HepG2 (cell line): Measurements from ENCODE around the gene FMOD. TPM values are rescaled to one million over a fixed set of nuclear protein-coding genes. Genes with fewer than 3 reads are reported as not detected.

ENCODE experiments used
- ATAC-seq: fragments of 200-7000 bp; cut with Tn5 transposase; 3 replicates; pipeline ENCODE4 v1.9.1; 2020; ENCODE audit warnings: mild to moderate bottlenecking, moderate library complexity
- BruUV-seq: library from RNA; stranded (reverse); fragments of 400-500 nt; replicated peaks from 2 replicates; lab custom pipeline; 2021; lab: Mats Ljungman, UMichigan
- CTCF ChIA-PET: fragments of 300-600 bp; formaldehyde crosslinking; extraction: SDS; loops from one replicate; lab custom pipeline; 2021; ENCODE audit warnings: low total read pairs, inconsistent platforms, low intra/inter-chr PET ratio; lab: Yijun Ruan, JAX
- POLR2A ChIA-PET: fragments of 350-600 bp; sonication (Branson Sonifier 250); formaldehyde crosslinking; loops from one replicate; lab custom pipeline; 2020; ENCODE audit warnings: antibody characterized with exemption, inconsistent platforms; lab: Yijun Ruan, JAX
- DNase-seq: peaks from one replicate; pipeline ENCODE4 v3.0.0-alpha.2; 2015; ENCODE audit warnings: low spot score
- FAIRE-seq: peaks from 3 replicates; lab custom pipeline; 2011; peaks lifted over from hg19 to GRCh38; lab: Jason Lieb, UNC
- H2AFZ ChIP-seq: one replicate; pipeline ENCODE4 v1.6.1; 2011; ENCODE audit warnings: low read length, inconsistent platforms
- H3K27ac ChIP-seq: fragments of 300-600 bp; 3 replicates; pipeline ENCODE4 v1.8.0; 2011; ENCODE audit warnings: mixed run types, mild to moderate bottlenecking, mixed read lengths, low read length, inconsistent platforms; ENCODE audit not compliant: insufficient read depth; ENCODE audit errors: extremely low read length
- H3K27me3 ChIP-seq, 2 experiments: fragments of 200-600 bp in 1 of 2; 2 replicates in 1 of 2; 3 replicates in 1 of 2; pipeline versions ENCODE4 v1.6.0 to v1.8.0; 2011; ENCODE audit warnings: low read length in 2 of 2, mild to moderate bottlenecking in 2 of 2, moderate library complexity in 2 of 2, inconsistent platforms in 1 of 2; ENCODE audit not compliant: insufficient read depth in 2 of 2, control insufficient read depth in 1 of 2
- H3K36me3 ChIP-seq, 2 experiments: fragments of 200-600 bp in 1 of 2; replicated peaks in 1 of 2; 2 replicates in 1 of 2; 3 replicates in 1 of 2; pipeline versions ENCODE4 v1.5.1 to v1.8.0; 2011; ENCODE audit warnings: low read length in 2 of 2, inconsistent platforms in 1 of 2; ENCODE audit not compliant: insufficient read depth in 2 of 2, control insufficient read depth in 1 of 2
- H3K4me1 ChIP-seq: 2 replicates; pipeline ENCODE4 v1.5.1; 2012; ENCODE audit warnings: low read length, inconsistent platforms; ENCODE audit not compliant: insufficient read depth
- H3K4me2 ChIP-seq: 2 replicates; pipeline ENCODE4 v1.6.0; 2011; ENCODE audit warnings: low read depth, low read length, inconsistent platforms
- H3K4me3 ChIP-seq, 3 experiments: fragments of 200-600 bp in 1 of 3; sonication (generic), shearing (Covaris generic) in 1 of 3; replicated peaks in 1 of 3; 2 replicates each; pipeline ENCODE4 v1.5.1; 2011 to 2016; ENCODE audit warnings: low read length in 3 of 3, inconsistent platforms in 2 of 3, low read depth in 2 of 3, mild to moderate bottlenecking in 2 of 3, control low read depth in 1 of 3, mixed read lengths in 1 of 3; ENCODE audit not compliant: insufficient read depth in 1 of 3
- H3K79me2 ChIP-seq: one replicate; pipeline ENCODE4 v1.6.1; 2011; ENCODE audit warnings: low read length, inconsistent platforms; ENCODE audit not compliant: insufficient read depth
- H3K9ac ChIP-seq: 2 replicates; pipeline ENCODE4 v1.6.0; 2011; ENCODE audit warnings: mild to moderate bottlenecking, low read depth, low read length, inconsistent platforms; ENCODE audit not compliant: insufficient read depth
- H3K9me3 ChIP-seq: 2 replicates; pipeline ENCODE4 v1.5.1; 2012; ENCODE audit warnings: mild to moderate bottlenecking, low read length
- H4K20me1 ChIP-seq: 2 replicates; pipeline ENCODE4 v1.6.0; 2011; ENCODE audit warnings: inconsistent platforms, mild to moderate bottlenecking, low read length, moderate library complexity; ENCODE audit not compliant: insufficient read depth
- CREB3 ChIP-seq: sonication (generic); formaldehyde crosslinking; IDR thresholded peaks from 2 replicates; pipeline ENCODE4 v1.5.0; 2020; ENCODE audit warnings: missing genetic modification reagents
- SRF ChIP-seq: IDR thresholded peaks from 2 replicates; pipeline ENCODE4 v1.6.1; 2011; ENCODE audit warnings: mild to moderate bottlenecking, low read depth, low read length, moderate library complexity
- ZFAT ChIP-seq: sonication (generic); formaldehyde crosslinking; conservative IDR thresholded peaks from 2 replicates; pipeline ENCODE4 v1.8.1; 2023; ENCODE audit warnings: missing genetic modification reagents, inconsistent platforms
- ZNF558 ChIP-seq: sonication (generic); formaldehyde crosslinking; IDR thresholded peaks from 2 replicates; pipeline ENCODE4 v1.9.0; 2022; ENCODE audit warnings: mild to moderate bottlenecking, missing genetic modification reagents, borderline replicate concordance
- ZNF616 ChIP-seq: sonication (generic); formaldehyde crosslinking; IDR thresholded peaks from 2 replicates; pipeline ENCODE4 v1.5.0; 2020; ENCODE audit warnings: low read depth, mild to moderate bottlenecking, missing genetic modification reagents
- ZNF800 ChIP-seq: sonication (generic); formaldehyde crosslinking; IDR thresholded peaks from 2 replicates; pipeline ENCODE4 v1.4.0; 2020; ENCODE audit warnings: missing genetic modification reagents
- ZNF879 ChIP-seq: sonication (generic); formaldehyde crosslinking; IDR thresholded peaks from 2 replicates; pipeline ENCODE4 v1.8.1; 2023; ENCODE audit warnings: missing genetic modification reagents
- WGBS: methylation state at CpG from one replicate; pipeline ENCODE4 v1.1.6; 2017; ENCODE audit warnings: low lambda C conversion rate; 5-methylcytosine and 5-hydroxymethylcytosine counted together
- in situ Hi-C: cut with HindIII; loops from 2 replicates; pipeline ENCODE4 v1.10.0; 2017; ENCODE audit warnings: low pct_unique_long_range_greater_than_20kb; ENCODE audit not compliant: extremely low pct_ligation_motif_present
- intact Hi-C: fragments of 100-400 bp; cut with micrococcal nuclease; formaldehyde crosslinking; loops from one replicate; pipeline ENCODE4 v1.10.0; 2022; ENCODE audit not compliant: unreplicated experiment
- polyA plus RNA-seq, 8 experiments: library from polyadenylated mRNA; depleted of rRNA in 3 of 8; stranded (reverse) in 7 of 8; unstranded in 1 of 8; fragments of >200 nt; fragmentation: Illumina TruSeq in 4 of 8; extraction: Trizol in 4 of 8; gene quantifications; 2 replicates each; pipeline versions ENCODE4 v1.2.1 to v1.2.3, GENCODE V29; 2011 to 2016; ENCODE audit warnings: low read depth in 4 of 8, missing spikeins in 1 of 8, mixed read lengths in 1 of 8; ENCODE audit not compliant: insufficient read depth in 1 of 8
- total RNA-seq, 5 experiments: library from RNA; depleted of rRNA; stranded (reverse); fragments of >200 nt; fragmentation: Illumina TruSeq; extraction: Trizol; gene quantifications; 2 replicates each; pipeline ENCODE4 v1.2.3, GENCODE V29; 2016; ENCODE audit warnings: low read depth in 1 of 5
- TF ChIP-seq, protein P1 (sequence below): sonication (generic); formaldehyde crosslinking; IDR thresholded peaks from 2 replicates; pipeline ENCODE4 v1.5.0; 2020; ENCODE audit warnings: mild to moderate bottlenecking, missing genetic modification reagents
- TF ChIP-seq, protein P2 (sequence below): sonication (generic); formaldehyde crosslinking; IDR thresholded peaks from 2 replicates; pipeline ENCODE4 v1.4.0; 2020; ENCODE audit warnings: mild to moderate bottlenecking, low read depth, missing genetic modification reagents
- TF ChIP-seq, protein P3 (sequence below): sonication (generic); formaldehyde crosslinking; IDR thresholded peaks from 2 replicates; pipeline ENCODE4 v1.4.0; 2020; ENCODE audit warnings: low read depth, missing genetic modification reagents

Gene FMOD
- total and polyA plus RNA-seq, 2 of the 13 experiments (the other 11 are each of a cell fraction or from before 2014, with no cell fraction given): 0.08 TPM; not detected in 1

- TF ChIP-seq, protein P1, sequence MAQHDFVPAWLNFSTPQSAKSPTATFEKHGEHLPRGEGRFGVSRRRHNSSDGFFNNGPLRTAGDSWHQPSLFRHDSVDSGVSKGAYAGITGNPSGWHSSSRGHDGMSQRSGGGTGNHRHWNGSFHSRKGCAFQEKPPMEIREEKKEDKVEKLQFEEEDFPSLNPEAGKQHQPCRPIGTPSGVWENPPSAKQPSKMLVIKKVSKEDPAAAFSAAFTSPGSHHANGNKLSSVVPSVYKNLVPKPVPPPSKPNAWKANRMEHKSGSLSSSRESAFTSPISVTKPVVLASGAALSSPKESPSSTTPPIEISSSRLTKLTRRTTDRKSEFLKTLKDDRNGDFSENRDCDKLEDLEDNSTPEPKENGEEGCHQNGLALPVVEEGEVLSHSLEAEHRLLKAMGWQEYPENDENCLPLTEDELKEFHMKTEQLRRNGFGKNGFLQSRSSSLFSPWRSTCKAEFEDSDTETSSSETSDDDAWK (CRISPR knock-in tag): no peak
- TF ChIP-seq ZNF800 (no peak), ZNF558 (CRISPR knock-in tag) (no peak), CREB3 (CRISPR knock-in tag) (no peak)
- TF ChIP-seq, all 625 proteins: peak for 0
Observed at GRCh38 chr1:203299169-203299568, 51.8 kb downstream of the FMOD start (continued).

DNA sequence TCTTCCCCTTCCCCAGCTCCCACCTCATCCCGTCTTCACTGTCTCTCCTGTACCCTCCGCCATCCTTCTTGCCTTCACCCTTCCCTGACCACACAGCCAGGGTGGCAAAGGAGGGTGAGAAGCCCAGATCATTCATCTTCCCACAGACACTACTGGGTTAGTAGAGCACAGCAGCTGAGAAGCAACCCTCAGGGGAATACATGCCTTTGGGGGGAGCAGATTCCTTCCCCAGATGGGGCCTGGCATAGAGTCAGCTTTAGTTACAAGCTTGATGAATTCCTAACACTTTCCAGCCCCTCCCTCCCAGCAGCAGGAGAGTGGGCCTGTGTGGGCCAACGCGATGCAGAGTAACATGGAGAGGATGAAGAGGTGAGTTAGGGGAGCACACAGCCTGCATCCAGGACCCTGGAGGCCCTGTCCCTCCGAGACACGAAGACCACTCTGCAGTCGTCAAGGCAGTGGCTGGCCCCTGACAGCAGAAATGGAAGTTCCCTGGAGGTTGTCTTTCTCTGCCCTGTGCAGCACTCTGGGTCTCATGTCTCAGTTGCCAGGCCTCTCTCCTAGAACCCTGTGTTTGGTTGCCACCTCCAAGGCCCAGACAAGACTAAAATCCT, 54.4 kb downstream of the FMOD start:
- no peaks in the 10 kb centered on the region for H3K79me2 ChIP-seq
- no peak overlapping the region for H3K4me2 ChIP-seq
- BruUV-seq: no TSS peak
- H2AFZ ChIP-seq: no peak overlapping the region
- in situ Hi-C loops (no loop called here), intact Hi-C loops (no loop called here)
- peaks cover 0 to 32% of the 10 kb centered on the region in 2 experiments; a peak in 4 of 5 replicates for H3K27me3 ChIP-seq
- POLR2A ChIA-PET: no interaction called here
- no peak overlapping the region for H3K9ac ChIP-seq
- peaks cover 8% of the 10 kb centered on the region for H3K4me1 ChIP-seq
- no peak for DNase-seq
- no peaks in the 10 kb centered on the region for H3K9me3 ChIP-seq
- no peak overlapping the region for H3K4me3 ChIP-seq
- CTCF ChIA-PET: no interaction called here
- H3K36me3 ChIP-seq: no peaks in the 10 kb centered on the region
- FAIRE-seq: no peak
- 40% methylated on average over 2 of the region's 7 CpGs for WGBS
- no peak for ATAC-seq
- no peak overlapping the region for H3K27ac ChIP-seq
- no peaks in the 10 kb centered on the region for H4K20me1 ChIP-seq
- TF ChIP-seq ZNF616 (CRISPR knock-in tag) (no peak), ZFAT (CRISPR knock-in tag) (no peak), SRF (no peak), ZNF879 (no peak)
- TF ChIP-seq, protein P2, sequence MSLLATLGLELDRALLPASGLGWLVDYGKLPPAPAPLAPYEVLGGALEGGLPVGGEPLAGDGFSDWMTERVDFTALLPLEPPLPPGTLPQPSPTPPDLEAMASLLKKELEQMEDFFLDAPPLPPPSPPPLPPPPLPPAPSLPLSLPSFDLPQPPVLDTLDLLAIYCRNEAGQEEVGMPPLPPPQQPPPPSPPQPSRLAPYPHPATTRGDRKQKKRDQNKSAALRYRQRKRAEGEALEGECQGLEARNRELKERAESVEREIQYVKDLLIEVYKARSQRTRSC (CRISPR knock-in tag): no peak
- TF ChIP-seq, protein P3, sequence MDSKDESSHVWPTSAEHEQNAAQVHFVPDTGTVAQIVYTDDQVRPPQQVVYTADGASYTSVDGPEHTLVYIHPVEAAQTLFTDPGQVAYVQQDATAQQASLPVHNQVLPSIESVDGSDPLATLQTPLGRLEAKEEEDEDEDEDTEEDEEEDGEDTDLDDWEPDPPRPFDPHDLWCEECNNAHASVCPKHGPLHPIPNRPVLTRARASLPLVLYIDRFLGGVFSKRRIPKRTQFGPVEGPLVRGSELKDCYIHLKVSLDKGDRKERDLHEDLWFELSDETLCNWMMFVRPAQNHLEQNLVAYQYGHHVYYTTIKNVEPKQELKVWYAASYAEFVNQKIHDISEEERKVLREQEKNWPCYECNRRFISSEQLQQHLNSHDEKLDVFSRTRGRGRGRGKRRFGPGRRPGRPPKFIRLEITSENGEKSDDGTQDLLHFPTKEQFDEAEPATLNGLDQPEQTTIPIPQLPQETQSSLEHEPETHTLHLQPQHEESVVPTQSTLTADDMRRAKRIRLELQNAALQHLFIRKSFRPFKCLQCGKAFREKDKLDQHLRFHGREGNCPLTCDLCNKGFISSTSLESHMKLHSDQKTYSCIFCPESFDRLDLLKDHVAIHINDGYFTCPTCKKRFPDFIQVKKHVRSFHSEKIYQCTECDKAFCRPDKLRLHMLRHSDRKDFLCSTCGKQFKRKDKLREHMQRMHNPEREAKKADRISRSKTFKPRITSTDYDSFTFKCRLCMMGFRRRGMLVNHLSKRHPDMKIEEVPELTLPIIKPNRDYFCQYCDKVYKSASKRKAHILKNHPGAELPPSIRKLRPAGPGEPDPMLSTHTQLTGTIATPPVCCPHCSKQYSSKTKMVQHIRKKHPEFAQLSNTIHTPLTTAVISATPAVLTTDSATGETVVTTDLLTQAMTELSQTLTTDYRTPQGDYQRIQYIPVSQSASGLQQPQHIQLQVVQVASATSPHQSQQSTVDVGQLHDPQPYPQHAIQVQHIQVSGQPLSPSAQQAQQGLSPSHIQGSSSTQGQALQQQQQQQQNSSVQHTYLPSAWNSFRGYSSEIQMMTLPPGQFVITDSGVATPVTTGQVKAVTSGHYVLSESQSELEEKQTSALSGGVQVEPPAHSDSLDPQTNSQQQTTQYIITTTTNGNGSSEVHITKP: no peak
